Measurements from ENCODE around the gene WDR41.

GRCh38 chr5:77438071-77438470 is 54.0 kb downstream of the WDR41 start:
- TF ChIP-seq ELF4 (CRISPR knock-in tag; IDR thresholded peaks at IDR 0.05; ENCODE audit: low read depth) (no peak), CTCF (IDR thresholded peaks at IDR 0.05) (no peak), ESRRA (CRISPR knock-in tag; IDR thresholded peaks at IDR 0.05; ENCODE audit: borderline replicate concordance) (no peak), FOXP1 (CRISPR knock-in tag; IDR thresholded peaks at IDR 0.05; ENCODE audit: borderline replicate concordance) (no peak), SMAD3 (CRISPR knock-in tag; IDR thresholded peaks at IDR 0.05; ENCODE audit: borderline replicate concordance) (no peak), ETV6 (CRISPR knock-in tag; IDR thresholded peaks at IDR 0.05) (no peak), NFATC4 (CRISPR knock-in tag; IDR thresholded peaks at IDR 0.05) (no peak), IRF2 (CRISPR knock-in tag; IDR thresholded peaks at IDR 0.05; ENCODE audit: borderline replicate concordance, low read depth) (no peak), SP1 (CRISPR knock-in tag; conservative IDR thresholded peaks at IDR 0.05) (no peak), HMGXB4 (CRISPR knock-in tag; IDR thresholded peaks at IDR 0.05) (no peak), AFF4 (CRISPR knock-in tag; IDR thresholded peaks at IDR 0.05; ENCODE audit: borderline replicate concordance) (no peak), NFE2L1 (CRISPR knock-in tag; IDR thresholded peaks at IDR 0.05) (no peak), ATF3 (CRISPR knock-in tag; conservative IDR thresholded peaks at IDR 0.05) (no peak)
